ENCODE measurements around the gene DBF4. TPM values are rescaled to one million over a fixed set of nuclear protein-coding genes. Genes with fewer than 3 reads are reported as not detected.

Gene DBF4
- total RNA-seq, 1 experiment from 2014 or later, result 55.4 TPM

DNA sequence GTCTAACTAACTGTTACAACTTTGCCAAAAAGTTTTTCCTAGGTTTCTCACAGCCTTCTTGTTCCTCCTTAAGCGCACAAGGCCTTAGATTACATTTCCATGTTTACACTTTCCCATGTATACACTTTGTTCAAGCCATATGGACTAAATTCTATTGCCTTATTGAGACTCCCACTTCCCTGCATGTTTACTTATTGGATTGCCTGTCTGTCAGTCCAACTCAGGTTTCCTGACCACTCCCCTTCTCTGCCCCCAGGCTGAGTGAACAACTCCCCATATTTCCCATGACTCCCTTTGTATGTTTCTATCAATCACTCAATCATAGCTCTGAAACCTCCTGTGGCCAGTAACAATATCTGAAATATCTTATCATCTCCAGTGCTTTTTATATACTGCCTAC is 43.2 kb upstream of the DBF4 start:
- H3K9me3 Mint-ChIP-seq, result peaks cover 5% of the 10 kb centered on the region
- ChIA-PET CTCF (no interaction called here), POLR2A (no interaction called here)
- no peak for TF ChIP-seq NR3C1 (CRISPR knock-in tag; conservative IDR thresholded peaks at IDR 0.05; ENCODE audit: low read depth)
- no peak for TF ChIP-seq ELF4 (CRISPR knock-in tag; IDR thresholded peaks at IDR 0.05; ENCODE audit: low read depth)
- TF ChIP-seq, protein P1, sequence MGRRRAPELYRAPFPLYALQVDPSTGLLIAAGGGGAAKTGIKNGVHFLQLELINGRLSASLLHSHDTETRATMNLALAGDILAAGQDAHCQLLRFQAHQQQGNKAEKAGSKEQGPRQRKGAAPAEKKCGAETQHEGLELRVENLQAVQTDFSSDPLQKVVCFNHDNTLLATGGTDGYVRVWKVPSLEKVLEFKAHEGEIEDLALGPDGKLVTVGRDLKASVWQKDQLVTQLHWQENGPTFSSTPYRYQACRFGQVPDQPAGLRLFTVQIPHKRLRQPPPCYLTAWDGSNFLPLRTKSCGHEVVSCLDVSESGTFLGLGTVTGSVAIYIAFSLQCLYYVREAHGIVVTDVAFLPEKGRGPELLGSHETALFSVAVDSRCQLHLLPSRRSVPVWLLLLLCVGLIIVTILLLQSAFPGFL (CRISPR knock-in tag; IDR thresholded peaks at IDR 0.05; ENCODE audit: borderline replicate concordance), result no peak
- TF ChIP-seq, protein P2, sequence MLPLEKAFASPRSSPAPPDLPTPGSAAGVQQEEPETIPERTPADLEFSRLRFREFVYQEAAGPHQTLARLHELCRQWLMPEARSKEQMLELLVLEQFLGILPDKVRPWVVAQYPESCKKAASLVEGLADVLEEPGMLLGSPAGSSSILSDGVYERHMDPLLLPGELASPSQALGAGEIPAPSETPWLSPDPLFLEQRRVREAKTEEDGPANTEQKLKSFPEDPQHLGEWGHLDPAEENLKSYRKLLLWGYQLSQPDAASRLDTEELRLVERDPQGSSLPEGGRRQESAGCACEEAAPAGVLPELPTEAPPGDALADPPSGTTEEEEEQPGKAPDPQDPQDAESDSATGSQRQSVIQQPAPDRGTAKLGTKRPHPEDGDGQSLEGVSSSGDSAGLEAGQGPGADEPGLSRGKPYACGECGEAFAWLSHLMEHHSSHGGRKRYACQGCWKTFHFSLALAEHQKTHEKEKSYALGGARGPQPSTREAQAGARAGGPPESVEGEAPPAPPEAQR (CRISPR knock-in tag; IDR thresholded peaks at IDR 0.05), result no peak
- TF ChIP-seq EMX1 (CRISPR knock-in tag; IDR thresholded peaks at IDR 0.05), result no peak
- TF ChIP-seq, protein P3, sequence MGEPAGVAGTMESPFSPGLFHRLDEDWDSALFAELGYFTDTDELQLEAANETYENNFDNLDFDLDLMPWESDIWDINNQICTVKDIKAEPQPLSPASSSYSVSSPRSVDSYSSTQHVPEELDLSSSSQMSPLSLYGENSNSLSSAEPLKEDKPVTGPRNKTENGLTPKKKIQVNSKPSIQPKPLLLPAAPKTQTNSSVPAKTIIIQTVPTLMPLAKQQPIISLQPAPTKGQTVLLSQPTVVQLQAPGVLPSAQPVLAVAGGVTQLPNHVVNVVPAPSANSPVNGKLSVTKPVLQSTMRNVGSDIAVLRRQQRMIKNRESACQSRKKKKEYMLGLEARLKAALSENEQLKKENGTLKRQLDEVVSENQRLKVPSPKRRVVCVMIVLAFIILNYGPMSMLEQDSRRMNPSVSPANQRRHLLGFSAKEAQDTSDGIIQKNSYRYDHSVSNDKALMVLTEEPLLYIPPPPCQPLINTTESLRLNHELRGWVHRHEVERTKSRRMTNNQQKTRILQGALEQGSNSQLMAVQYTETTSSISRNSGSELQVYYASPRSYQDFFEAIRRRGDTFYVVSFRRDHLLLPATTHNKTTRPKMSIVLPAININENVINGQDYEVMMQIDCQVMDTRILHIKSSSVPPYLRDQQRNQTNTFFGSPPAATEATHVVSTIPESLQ (CRISPR knock-in tag; IDR thresholded peaks at IDR 0.05), result no peak
- TF ChIP-seq, protein P4, sequence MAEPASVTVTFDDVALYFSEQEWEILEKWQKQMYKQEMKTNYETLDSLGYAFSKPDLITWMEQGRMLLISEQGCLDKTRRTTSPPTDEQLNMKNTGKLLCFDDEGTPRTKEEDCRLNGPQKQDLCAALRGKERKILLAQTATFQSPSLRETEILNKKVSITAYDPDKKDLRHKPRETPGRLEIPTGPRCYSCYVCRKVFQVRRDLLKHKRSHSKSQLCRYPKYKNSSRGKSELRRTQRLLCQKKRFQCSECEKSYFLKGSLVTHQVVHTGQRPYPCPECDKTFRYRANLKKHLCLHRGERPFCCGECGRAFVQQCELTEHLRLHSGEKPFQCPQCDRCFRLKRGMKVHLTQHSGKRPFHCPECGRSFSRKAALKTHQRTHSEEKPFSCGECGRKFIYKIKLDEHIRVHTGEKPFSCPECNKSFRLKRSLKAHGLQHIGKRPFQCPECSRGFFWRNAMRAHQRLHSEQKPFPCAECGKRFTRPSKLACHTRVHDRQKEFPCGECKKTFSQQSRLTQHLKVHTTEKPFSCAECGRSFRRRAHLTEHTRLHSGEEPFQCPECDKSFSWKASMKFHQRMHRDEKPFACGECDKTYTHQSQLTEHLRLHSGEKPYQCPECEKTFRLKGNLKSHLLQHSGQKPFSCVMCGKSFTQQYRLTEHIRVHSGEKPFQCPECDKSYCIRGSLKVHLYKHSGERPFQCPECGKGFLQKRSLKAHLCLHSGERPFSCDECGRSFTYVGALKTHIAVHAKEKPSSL (CRISPR knock-in tag; conservative IDR thresholded peaks at IDR 0.05), result no peak
- TF ChIP-seq ETV6 (CRISPR knock-in tag; IDR thresholded peaks at IDR 0.05), result no peak
- no peak for TF ChIP-seq OVOL2 (CRISPR knock-in tag; IDR thresholded peaks at IDR 0.05; ENCODE audit: borderline replicate concordance)
- no peak for TF ChIP-seq TEAD4 (CRISPR knock-in tag; IDR thresholded peaks at IDR 0.05)
- TF ChIP-seq, protein P5, sequence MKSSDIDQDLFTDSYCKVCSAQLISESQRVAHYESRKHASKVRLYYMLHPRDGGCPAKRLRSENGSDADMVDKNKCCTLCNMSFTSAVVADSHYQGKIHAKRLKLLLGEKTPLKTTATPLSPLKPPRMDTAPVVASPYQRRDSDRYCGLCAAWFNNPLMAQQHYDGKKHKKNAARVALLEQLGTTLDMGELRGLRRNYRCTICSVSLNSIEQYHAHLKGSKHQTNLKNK (CRISPR knock-in tag; IDR thresholded peaks at IDR 0.05), result no peak
- TF ChIP-seq NFATC4 (CRISPR knock-in tag; IDR thresholded peaks at IDR 0.05), result no peak
- TF ChIP-seq, protein P6, sequence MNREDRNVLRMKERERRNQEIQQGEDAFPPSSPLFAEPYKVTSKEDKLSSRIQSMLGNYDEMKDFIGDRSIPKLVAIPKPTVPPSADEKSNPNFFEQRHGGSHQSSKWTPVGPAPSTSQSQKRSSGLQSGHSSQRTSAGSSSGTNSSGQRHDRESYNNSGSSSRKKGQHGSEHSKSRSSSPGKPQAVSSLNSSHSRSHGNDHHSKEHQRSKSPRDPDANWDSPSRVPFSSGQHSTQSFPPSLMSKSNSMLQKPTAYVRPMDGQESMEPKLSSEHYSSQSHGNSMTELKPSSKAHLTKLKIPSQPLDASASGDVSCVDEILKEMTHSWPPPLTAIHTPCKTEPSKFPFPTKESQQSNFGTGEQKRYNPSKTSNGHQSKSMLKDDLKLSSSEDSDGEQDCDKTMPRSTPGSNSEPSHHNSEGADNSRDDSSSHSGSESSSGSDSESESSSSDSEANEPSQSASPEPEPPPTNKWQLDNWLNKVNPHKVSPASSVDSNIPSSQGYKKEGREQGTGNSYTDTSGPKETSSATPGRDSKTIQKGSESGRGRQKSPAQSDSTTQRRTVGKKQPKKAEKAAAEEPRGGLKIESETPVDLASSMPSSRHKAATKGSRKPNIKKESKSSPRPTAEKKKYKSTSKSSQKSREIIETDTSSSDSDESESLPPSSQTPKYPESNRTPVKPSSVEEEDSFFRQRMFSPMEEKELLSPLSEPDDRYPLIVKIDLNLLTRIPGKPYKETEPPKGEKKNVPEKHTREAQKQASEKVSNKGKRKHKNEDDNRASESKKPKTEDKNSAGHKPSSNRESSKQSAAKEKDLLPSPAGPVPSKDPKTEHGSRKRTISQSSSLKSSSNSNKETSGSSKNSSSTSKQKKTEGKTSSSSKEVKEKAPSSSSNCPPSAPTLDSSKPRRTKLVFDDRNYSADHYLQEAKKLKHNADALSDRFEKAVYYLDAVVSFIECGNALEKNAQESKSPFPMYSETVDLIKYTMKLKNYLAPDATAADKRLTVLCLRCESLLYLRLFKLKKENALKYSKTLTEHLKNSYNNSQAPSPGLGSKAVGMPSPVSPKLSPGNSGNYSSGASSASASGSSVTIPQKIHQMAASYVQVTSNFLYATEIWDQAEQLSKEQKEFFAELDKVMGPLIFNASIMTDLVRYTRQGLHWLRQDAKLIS (CRISPR knock-in tag; IDR thresholded peaks at IDR 0.05; ENCODE audit: borderline replicate concordance), result no peak
- no peak for TF ChIP-seq MYBL2 (CRISPR knock-in tag; IDR thresholded peaks at IDR 0.05)
- TF ChIP-seq, protein P7, sequence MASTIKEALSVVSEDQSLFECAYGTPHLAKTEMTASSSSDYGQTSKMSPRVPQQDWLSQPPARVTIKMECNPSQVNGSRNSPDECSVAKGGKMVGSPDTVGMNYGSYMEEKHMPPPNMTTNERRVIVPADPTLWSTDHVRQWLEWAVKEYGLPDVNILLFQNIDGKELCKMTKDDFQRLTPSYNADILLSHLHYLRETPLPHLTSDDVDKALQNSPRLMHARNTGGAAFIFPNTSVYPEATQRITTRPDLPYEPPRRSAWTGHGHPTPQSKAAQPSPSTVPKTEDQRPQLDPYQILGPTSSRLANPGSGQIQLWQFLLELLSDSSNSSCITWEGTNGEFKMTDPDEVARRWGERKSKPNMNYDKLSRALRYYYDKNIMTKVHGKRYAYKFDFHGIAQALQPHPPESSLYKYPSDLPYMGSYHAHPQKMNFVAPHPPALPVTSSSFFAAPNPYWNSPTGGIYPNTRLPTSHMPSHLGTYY (CRISPR knock-in tag; IDR thresholded peaks at IDR 0.05), result no peak
- TF ChIP-seq IRF2 (CRISPR knock-in tag; IDR thresholded peaks at IDR 0.05; ENCODE audit: borderline replicate concordance, low read depth), result no peak
- no peak for TF ChIP-seq TEAD1 (CRISPR knock-in tag; IDR thresholded peaks at IDR 0.05)
- no peak for TF ChIP-seq PRRX2 (CRISPR knock-in tag; IDR thresholded peaks at IDR 0.05)
- H3K4me1 Mint-ChIP-seq, result no peaks in the 10 kb centered on the region
- no peak overlapping the region for H3K27ac Mint-ChIP-seq
- H3K36me3 Mint-ChIP-seq, result 0 out of 2 replicates have a peak, but pooled peaks cover 3% of the 10 kb centered on the region
- DNase-seq (ENCODE audit: low spot score), result no peak
- no peak for ATAC-seq
- H3K27me3 Mint-ChIP-seq (ENCODE audit: low read depth), result no peaks in the 10 kb centered on the region
- no peak overlapping the region for H3K4me3 Mint-ChIP-seq
